Measurements from ENCODE around the gene IPO4.

The IPO4 gene

DNA sequence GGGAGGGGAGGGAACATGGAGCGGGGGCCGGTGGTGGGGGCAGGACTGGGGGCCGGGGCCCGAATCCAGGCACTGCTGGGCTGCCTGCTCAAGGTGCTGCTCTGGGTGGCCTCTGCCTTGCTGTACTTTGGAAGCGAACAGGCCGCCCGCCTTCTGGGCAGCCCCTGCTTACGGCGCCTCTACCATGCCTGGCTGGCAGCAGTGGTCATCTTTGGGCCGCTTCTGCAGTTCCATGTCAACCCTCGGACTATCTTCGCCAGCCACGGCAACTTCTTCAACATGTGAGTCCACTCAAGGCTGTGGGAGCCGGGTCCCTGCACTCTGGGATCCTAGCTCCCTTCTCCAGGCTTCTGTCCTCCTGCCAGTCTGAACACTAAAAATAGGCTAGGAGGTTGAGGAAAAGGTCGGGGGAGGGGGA is 57.1 kb downstream of the IPO4 start:
- DNase-seq (ENCODE audit: low spot score) = no peak

GRCh38 chr14:24130717-24131548 is 57.7 kb downstream of the IPO4 start:
- DNase-seq (ENCODE audit: low spot score) = no peak

DNA sequence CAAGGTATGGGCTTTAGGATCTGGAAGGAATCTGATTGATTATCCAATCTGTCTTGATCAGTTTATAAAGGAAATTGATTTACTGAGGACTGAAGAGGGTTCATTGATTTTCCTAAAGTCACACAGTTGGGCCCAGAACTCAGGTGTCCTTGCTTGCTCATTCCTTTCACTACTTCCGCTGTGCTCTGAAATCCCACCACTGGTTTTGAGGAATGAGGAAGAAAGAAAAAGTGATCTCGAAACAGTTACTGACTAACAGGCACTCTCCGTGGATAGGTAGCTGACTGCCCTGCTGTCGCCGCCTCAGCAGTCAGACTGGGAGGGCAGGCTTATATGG is 58.3 kb downstream of the IPO4 start, which contains the start of gene FITM1:
Gene FITM1 (plus strand): TSS at position 280 of the 337 bp plus-strand sequence. CDS start 905 bp downstream, outside the sequence.
- DNase-seq (ENCODE audit: low spot score) = no peak
